WTC11 (cell line): ENCODE measurements around the gene TFCP2. TPM values are rescaled to one million over a fixed set of nuclear protein-coding genes. Genes with fewer than 3 reads are reported as not detected.

ENCODE experiments used
- ATAC-seq: fragments of 200-7000 bp; cut with Tn5 transposase; 2 replicates; pipeline ENCODE4 v1.10.0; 2021; ENCODE audit warnings: mild to moderate bottlenecking, moderate library complexity
- CTCF ChIA-PET: fragments of 300-600 bp; sonication (Branson Sonifier 250); formaldehyde crosslinking; loops from one replicate; lab custom pipeline; 2021; ENCODE audit warnings: antibody characterized with exemption; lab: Charles Lee
- POLR2A ChIA-PET: fragments of 350-600 bp; sonication (Branson Sonifier 250); formaldehyde crosslinking; loops from one replicate; lab custom pipeline; 2021; ENCODE audit warnings: antibody characterized with exemption; lab: Charles Lee
- DNase-seq: peaks from one replicate; pipeline ENCODE4 v3.0.0; 2021; ENCODE audit warnings: low spot score
- H3K27ac Mint-ChIP-seq: 2 replicates; pipeline ENCODE4 v1.8.0; 2021; ENCODE audit warnings: mixed read lengths
- H3K27me3 Mint-ChIP-seq: 2 replicates; pipeline ENCODE4 v1.8.0; 2021; ENCODE audit warnings: low read depth, mild to moderate bottlenecking, moderate library complexity, mixed read lengths
- H3K36me3 Mint-ChIP-seq: 2 replicates; pipeline ENCODE4 v1.8.0; 2021; ENCODE audit warnings: mixed read lengths
- H3K4me1 Mint-ChIP-seq: 2 replicates; pipeline ENCODE4 v1.8.0; 2022; ENCODE audit warnings: mixed read lengths
- H3K4me3 Mint-ChIP-seq: 2 replicates; pipeline ENCODE4 v1.8.0; 2021; ENCODE audit warnings: mild to moderate bottlenecking, moderate library complexity, mixed read lengths
- H3K9me3 Mint-ChIP-seq: 2 replicates; pipeline ENCODE4 v1.8.0; 2021; ENCODE audit warnings: mixed read lengths
- ELF4 ChIP-seq: sonication (generic); formaldehyde crosslinking; IDR thresholded peaks from 2 replicates; pipeline ENCODE4 v1.8.1; 2022; ENCODE audit warnings: low read depth, mild to moderate bottlenecking, moderate library complexity, missing genetic modification reagents
- EMX1 ChIP-seq: fragments of 250-450 bp; sonication (Bioruptor Pico); IDR thresholded peaks from 2 replicates; pipeline ENCODE4 v1.8.0; 2021; ENCODE audit warnings: mild to moderate bottlenecking
- HMGA2 ChIP-seq: fragments of 250-450 bp; sonication (Bioruptor Pico); IDR thresholded peaks from 2 replicates; pipeline ENCODE4 v1.4.0; 2021; ENCODE audit warnings: mild to moderate bottlenecking, moderate library complexity
- IRF2 ChIP-seq: sonication (generic); formaldehyde crosslinking; IDR thresholded peaks from 2 replicates; pipeline ENCODE4 v1.8.0; 2022; ENCODE audit warnings: low read depth, missing genetic modification reagents, borderline replicate concordance
- NFYB ChIP-seq: sonication (generic); formaldehyde crosslinking; conservative IDR thresholded peaks from 2 replicates; pipeline ENCODE4 v1.8.0; 2022; ENCODE audit warnings: low read depth, missing genetic modification reagents
- RELA ChIP-seq: sonication (generic); formaldehyde crosslinking; IDR thresholded peaks from 2 replicates; pipeline ENCODE4 v1.8.1; 2022; ENCODE audit warnings: missing genetic modification reagents, mild to moderate bottlenecking, borderline replicate concordance
- TEAD1 ChIP-seq: sonication (generic); formaldehyde crosslinking; IDR thresholded peaks from 2 replicates; pipeline ENCODE4 v1.8.0; 2022; ENCODE audit warnings: mild to moderate bottlenecking, missing genetic modification reagents
- ZNF138 ChIP-seq: sonication (generic); formaldehyde crosslinking; conservative IDR thresholded peaks from 2 replicates; pipeline ENCODE4 v1.8.1; 2022; ENCODE audit warnings: mild to moderate bottlenecking, moderate library complexity, missing genetic modification reagents
- ZNF219 ChIP-seq: sonication (generic); formaldehyde crosslinking; IDR thresholded peaks from 2 replicates; pipeline ENCODE4 v1.8.0; 2023; ENCODE audit warnings: missing genetic modification reagents, mild to moderate bottlenecking, borderline replicate concordance
- ZNF263 ChIP-seq: sonication (generic); formaldehyde crosslinking; IDR thresholded peaks from 2 replicates; pipeline ENCODE4 v1.8.1; 2022; ENCODE audit warnings: low read depth, mild to moderate bottlenecking, moderate library complexity, missing genetic modification reagents
- total RNA-seq: library from RNA; stranded (reverse); gene quantifications from 3 replicates; pipeline ENCODE4 v1.2.3, GENCODE V29; 2021
- TF ChIP-seq, protein P1 (sequence below): sonication (generic); formaldehyde crosslinking; IDR thresholded peaks from 2 replicates; pipeline ENCODE4 v1.8.1; 2022; ENCODE audit warnings: missing genetic modification reagents, borderline replicate concordance
- TF ChIP-seq, protein P2 (sequence below): sonication (generic); formaldehyde crosslinking; IDR thresholded peaks from 2 replicates; pipeline ENCODE4 v1.8.1; 2023; ENCODE audit warnings: mild to moderate bottlenecking, missing genetic modification reagents, moderate library complexity
- TF ChIP-seq, protein P3 (sequence below): sonication (generic); formaldehyde crosslinking; IDR thresholded peaks from 2 replicates; pipeline ENCODE4 v1.8.0; 2023; ENCODE audit warnings: mild to moderate bottlenecking, missing genetic modification reagents
- TF ChIP-seq, protein P4 (sequence below): sonication (generic); formaldehyde crosslinking; conservative IDR thresholded peaks from 2 replicates; pipeline ENCODE4 v1.8.1; 2023; ENCODE audit warnings: mild to moderate bottlenecking, low read depth, missing genetic modification reagents, moderate library complexity
- TF ChIP-seq, protein P5 (sequence below): sonication (generic); formaldehyde crosslinking; IDR thresholded peaks from 2 replicates; pipeline ENCODE4 v1.8.1; 2023; ENCODE audit warnings: mild to moderate bottlenecking, missing genetic modification reagents, borderline replicate concordance
- TF ChIP-seq, protein P6 (sequence below): sonication (generic); formaldehyde crosslinking; IDR thresholded peaks from 2 replicates; pipeline ENCODE4 v1.8.1; 2023; ENCODE audit warnings: mild to moderate bottlenecking, missing genetic modification reagents

Gene TFCP2
- total RNA-seq, 1 experiment from 2014 or later, result 35.4 TPM

DNA sequence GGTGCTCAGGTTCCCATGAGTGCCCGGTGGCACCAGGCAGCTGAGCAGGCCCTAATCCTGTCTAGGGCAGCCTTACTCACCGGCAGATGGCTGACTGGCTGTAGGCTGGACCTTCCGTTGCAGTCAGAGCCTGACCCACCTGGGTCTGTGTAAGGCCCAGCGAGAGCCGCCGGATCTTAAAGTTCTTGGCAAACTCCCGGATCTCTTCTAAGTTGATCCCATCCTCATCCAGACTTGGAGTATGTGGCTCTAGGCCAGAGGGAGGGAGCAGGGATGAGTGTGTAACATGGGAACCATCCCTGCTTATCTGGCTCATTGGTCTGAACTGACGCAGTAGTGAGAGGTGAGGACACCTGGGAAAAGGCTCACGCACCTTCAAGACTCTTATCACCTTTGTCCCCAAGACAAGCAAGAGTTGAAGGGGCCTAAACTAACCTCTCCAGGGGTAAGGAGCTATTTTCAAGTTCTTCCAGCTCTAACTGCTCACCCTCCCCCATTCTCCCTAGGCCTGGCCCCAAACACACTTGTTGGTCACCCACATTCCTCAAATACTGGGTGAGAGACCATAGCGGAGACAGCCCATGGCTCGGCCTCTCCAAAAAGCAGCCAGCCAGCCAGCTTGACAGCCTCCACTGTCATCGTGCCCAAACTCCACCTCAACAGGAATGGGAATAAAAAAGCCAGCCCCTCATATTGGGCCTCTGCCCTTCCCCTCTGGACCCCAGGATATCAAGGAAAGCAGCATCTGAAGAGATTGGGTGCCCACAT is 18.8 kb upstream of the TFCP2 start:
- no peak for ATAC-seq
- POLR2A ChIA-PET, result no interaction called here
- H3K9me3 Mint-ChIP-seq, result no peaks in the 10 kb centered on the region
- no peak for TF ChIP-seq EMX1 (CRISPR knock-in tag)
- TF ChIP-seq, protein P1, sequence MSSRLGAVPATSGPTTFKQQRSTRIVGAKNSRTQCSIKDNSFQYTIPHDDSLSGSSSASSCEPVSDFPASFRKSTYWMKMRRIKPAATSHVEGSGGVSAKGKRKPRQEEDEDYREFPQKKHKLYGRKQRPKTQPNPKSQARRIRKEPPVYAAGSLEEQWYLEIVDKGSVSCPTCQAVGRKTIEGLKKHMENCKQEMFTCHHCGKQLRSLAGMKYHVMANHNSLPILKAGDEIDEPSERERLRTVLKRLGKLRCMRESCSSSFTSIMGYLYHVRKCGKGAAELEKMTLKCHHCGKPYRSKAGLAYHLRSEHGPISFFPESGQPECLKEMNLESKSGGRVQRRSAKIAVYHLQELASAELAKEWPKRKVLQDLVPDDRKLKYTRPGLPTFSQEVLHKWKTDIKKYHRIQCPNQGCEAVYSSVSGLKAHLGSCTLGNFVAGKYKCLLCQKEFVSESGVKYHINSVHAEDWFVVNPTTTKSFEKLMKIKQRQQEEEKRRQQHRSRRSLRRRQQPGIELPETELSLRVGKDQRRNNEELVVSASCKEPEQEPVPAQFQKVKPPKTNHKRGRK, result no peak
- TF ChIP-seq ZNF219 (CRISPR knock-in tag), result no peak
- TF ChIP-seq TEAD1 (CRISPR knock-in tag), result no peak
- TF ChIP-seq, protein P2, sequence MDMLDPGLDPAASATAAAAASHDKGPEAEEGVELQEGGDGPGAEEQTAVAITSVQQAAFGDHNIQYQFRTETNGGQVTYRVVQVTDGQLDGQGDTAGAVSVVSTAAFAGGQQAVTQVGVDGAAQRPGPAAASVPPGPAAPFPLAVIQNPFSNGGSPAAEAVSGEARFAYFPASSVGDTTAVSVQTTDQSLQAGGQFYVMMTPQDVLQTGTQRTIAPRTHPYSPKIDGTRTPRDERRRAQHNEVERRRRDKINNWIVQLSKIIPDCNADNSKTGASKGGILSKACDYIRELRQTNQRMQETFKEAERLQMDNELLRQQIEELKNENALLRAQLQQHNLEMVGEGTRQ (CRISPR knock-in tag), result no peak
- TF ChIP-seq, protein P3, sequence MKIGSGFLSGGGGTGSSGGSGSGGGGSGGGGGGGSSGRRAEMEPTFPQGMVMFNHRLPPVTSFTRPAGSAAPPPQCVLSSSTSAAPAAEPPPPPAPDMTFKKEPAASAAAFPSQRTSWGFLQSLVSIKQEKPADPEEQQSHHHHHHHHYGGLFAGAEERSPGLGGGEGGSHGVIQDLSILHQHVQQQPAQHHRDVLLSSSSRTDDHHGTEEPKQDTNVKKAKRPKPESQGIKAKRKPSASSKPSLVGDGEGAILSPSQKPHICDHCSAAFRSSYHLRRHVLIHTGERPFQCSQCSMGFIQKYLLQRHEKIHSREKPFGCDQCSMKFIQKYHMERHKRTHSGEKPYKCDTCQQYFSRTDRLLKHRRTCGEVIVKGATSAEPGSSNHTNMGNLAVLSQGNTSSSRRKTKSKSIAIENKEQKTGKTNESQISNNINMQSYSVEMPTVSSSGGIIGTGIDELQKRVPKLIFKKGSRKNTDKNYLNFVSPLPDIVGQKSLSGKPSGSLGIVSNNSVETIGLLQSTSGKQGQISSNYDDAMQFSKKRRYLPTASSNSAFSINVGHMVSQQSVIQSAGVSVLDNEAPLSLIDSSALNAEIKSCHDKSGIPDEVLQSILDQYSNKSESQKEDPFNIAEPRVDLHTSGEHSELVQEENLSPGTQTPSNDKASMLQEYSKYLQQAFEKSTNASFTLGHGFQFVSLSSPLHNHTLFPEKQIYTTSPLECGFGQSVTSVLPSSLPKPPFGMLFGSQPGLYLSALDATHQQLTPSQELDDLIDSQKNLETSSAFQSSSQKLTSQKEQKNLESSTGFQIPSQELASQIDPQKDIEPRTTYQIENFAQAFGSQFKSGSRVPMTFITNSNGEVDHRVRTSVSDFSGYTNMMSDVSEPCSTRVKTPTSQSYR (CRISPR knock-in tag), result no peak
- TF ChIP-seq ZNF263, result no peak
- no peak for TF ChIP-seq IRF2 (CRISPR knock-in tag)
- no peak overlapping the region for H3K4me3 Mint-ChIP-seq
- no peaks in the 10 kb centered on the region for H3K36me3 Mint-ChIP-seq
- H3K27ac Mint-ChIP-seq, result no peak overlapping the region
- no peaks in the 10 kb centered on the region for H3K27me3 Mint-ChIP-seq
- DNase-seq, result no peak
- CTCF ChIA-PET, result no interaction called here
- 0 out of 2 replicates have a peak, but pooled peaks cover 2% of the 10 kb centered on the region for H3K4me1 Mint-ChIP-seq

DNA sequence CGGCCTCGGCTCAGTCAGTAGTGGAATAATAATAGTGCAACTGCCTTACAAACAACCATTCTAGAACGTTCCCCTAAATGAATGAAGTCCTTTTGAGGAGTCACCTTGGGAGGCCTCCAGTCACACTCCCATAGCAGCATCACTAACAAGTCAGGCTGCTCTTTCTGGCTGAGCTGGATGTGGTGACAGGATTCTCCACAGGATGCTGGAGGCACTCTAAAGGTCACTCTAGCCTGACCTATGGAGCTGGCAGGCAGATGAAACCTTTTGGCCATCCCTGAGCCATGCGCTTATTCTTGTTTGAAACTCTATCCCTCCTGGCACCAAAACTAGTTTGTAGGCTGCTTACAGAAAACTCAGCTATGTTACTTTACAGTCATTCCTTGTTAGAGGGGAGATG is 17.9 kb upstream of the TFCP2 start:
- H3K27me3 Mint-ChIP-seq, result no peaks in the 10 kb centered on the region
- H3K9me3 Mint-ChIP-seq, result no peaks in the 10 kb centered on the region
- H3K27ac Mint-ChIP-seq, result no peak overlapping the region
- ChIA-PET POLR2A (no interaction called here), CTCF (no interaction called here)
- no peak for DNase-seq
- no peak overlapping the region for H3K4me3 Mint-ChIP-seq
- no peaks in the 10 kb centered on the region for H3K36me3 Mint-ChIP-seq
- 0 out of 2 replicates have a peak, but pooled peaks cover 2% of the 10 kb centered on the region for H3K4me1 Mint-ChIP-seq
- TF ChIP-seq ELF4, result no peak
- no peak for TF ChIP-seq HMGA2 (CRISPR knock-in tag)
- TF ChIP-seq, protein P4, sequence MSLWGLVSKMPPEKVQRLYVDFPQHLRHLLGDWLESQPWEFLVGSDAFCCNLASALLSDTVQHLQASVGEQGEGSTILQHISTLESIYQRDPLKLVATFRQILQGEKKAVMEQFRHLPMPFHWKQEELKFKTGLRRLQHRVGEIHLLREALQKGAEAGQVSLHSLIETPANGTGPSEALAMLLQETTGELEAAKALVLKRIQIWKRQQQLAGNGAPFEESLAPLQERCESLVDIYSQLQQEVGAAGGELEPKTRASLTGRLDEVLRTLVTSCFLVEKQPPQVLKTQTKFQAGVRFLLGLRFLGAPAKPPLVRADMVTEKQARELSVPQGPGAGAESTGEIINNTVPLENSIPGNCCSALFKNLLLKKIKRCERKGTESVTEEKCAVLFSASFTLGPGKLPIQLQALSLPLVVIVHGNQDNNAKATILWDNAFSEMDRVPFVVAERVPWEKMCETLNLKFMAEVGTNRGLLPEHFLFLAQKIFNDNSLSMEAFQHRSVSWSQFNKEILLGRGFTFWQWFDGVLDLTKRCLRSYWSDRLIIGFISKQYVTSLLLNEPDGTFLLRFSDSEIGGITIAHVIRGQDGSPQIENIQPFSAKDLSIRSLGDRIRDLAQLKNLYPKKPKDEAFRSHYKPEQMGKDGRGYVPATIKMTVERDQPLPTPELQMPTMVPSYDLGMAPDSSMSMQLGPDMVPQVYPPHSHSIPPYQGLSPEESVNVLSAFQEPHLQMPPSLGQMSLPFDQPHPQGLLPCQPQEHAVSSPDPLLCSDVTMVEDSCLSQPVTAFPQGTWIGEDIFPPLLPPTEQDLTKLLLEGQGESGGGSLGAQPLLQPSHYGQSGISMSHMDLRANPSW (CRISPR knock-in tag), result no peak
- ATAC-seq, result no peak

DNA sequence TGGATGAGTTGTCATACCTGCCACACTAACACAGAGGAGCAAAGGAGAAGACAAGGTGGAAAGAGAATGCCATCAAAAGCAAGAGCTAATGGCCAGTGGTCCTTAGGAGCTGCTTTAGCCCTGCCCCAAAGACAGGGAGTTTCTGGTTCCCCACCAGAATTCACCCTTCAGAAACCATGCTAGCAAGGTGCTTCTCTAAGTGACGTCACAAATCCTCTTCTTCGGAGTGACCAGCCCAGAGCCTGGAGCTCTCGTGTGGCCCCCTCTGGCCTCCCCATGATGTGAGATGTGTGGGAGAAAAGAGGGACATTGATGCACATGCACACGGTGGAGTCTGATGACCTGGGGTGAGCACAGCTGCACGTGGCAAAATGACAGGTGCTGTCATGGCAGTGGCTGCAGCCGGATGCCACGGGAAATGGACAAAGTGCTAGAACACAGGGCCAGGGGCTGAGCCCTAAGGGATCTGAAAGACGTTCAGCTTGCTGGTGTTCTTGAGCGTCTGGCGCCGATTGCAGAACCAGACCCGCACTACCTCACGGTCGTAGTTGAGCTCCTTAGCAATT is 16.9 kb upstream of the TFCP2 start:
- H3K27me3 Mint-ChIP-seq, result no peaks in the 10 kb centered on the region
- DNase-seq (no peak), ATAC-seq (no peak)
- H3K36me3 Mint-ChIP-seq, result no peaks in the 10 kb centered on the region
- H3K27ac Mint-ChIP-seq, result no peak overlapping the region
- no peak overlapping the region for H3K4me3 Mint-ChIP-seq
- CTCF ChIA-PET, result no interaction called here
- 0 out of 2 replicates have a peak, but pooled peaks cover 2% of the 10 kb centered on the region for H3K4me1 Mint-ChIP-seq
- POLR2A ChIA-PET, result no interaction called here
- H3K9me3 Mint-ChIP-seq, result no peaks in the 10 kb centered on the region
- TF ChIP-seq ZNF138 (CRISPR knock-in tag) (no peak), NFYB (CRISPR knock-in tag) (no peak), RELA (CRISPR knock-in tag) (no peak)
- TF ChIP-seq, protein P5, sequence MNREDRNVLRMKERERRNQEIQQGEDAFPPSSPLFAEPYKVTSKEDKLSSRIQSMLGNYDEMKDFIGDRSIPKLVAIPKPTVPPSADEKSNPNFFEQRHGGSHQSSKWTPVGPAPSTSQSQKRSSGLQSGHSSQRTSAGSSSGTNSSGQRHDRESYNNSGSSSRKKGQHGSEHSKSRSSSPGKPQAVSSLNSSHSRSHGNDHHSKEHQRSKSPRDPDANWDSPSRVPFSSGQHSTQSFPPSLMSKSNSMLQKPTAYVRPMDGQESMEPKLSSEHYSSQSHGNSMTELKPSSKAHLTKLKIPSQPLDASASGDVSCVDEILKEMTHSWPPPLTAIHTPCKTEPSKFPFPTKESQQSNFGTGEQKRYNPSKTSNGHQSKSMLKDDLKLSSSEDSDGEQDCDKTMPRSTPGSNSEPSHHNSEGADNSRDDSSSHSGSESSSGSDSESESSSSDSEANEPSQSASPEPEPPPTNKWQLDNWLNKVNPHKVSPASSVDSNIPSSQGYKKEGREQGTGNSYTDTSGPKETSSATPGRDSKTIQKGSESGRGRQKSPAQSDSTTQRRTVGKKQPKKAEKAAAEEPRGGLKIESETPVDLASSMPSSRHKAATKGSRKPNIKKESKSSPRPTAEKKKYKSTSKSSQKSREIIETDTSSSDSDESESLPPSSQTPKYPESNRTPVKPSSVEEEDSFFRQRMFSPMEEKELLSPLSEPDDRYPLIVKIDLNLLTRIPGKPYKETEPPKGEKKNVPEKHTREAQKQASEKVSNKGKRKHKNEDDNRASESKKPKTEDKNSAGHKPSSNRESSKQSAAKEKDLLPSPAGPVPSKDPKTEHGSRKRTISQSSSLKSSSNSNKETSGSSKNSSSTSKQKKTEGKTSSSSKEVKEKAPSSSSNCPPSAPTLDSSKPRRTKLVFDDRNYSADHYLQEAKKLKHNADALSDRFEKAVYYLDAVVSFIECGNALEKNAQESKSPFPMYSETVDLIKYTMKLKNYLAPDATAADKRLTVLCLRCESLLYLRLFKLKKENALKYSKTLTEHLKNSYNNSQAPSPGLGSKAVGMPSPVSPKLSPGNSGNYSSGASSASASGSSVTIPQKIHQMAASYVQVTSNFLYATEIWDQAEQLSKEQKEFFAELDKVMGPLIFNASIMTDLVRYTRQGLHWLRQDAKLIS (CRISPR knock-in tag), result no peak
- TF ChIP-seq, protein P6, sequence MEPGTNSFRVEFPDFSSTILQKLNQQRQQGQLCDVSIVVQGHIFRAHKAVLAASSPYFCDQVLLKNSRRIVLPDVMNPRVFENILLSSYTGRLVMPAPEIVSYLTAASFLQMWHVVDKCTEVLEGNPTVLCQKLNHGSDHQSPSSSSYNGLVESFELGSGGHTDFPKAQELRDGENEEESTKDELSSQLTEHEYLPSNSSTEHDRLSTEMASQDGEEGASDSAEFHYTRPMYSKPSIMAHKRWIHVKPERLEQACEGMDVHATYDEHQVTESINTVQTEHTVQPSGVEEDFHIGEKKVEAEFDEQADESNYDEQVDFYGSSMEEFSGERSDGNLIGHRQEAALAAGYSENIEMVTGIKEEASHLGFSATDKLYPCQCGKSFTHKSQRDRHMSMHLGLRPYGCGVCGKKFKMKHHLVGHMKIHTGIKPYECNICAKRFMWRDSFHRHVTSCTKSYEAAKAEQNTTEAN, result no peak
